OCI-LY1 (cell line): ENCODE measurements around the gene DNMBP.

ENCODE experiments used
- EZH2 ChIP-seq: fragments of 200-600 bp; sonication (generic), shearing (Covaris generic); IDR thresholded peaks from 2 replicates; pipeline ENCODE4 v1.8.0; 2017; ENCODE audit warnings: borderline replicate concordance, mixed run types, mild to moderate bottlenecking, antibody characterized with exemption, low read length, moderate library complexity, mixed read lengths
- TF ChIP-seq, protein P1 (sequence below): fragments of 200-600 bp; sonication (generic), shearing (Covaris generic); IDR thresholded peaks from 2 replicates; pipeline ENCODE4 v1.5.1; 2017; ENCODE audit warnings: mild to moderate bottlenecking, antibody characterized with exemption, low read length, moderate library complexity, mixed read lengths

GRCh38 chr10:100038561-100039071, 28.9 kb upstream of the DNMBP start:
- TF ChIP-seq, protein P1, sequence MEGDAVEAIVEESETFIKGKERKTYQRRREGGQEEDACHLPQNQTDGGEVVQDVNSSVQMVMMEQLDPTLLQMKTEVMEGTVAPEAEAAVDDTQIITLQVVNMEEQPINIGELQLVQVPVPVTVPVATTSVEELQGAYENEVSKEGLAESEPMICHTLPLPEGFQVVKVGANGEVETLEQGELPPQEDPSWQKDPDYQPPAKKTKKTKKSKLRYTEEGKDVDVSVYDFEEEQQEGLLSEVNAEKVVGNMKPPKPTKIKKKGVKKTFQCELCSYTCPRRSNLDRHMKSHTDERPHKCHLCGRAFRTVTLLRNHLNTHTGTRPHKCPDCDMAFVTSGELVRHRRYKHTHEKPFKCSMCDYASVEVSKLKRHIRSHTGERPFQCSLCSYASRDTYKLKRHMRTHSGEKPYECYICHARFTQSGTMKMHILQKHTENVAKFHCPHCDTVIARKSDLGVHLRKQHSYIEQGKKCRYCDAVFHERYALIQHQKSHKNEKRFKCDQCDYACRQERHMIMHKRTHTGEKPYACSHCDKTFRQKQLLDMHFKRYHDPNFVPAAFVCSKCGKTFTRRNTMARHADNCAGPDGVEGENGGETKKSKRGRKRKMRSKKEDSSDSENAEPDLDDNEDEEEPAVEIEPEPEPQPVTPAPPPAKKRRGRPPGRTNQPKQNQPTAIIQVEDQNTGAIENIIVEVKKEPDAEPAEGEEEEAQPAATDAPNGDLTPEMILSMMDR: no peak
- no peak for TF ChIP-seq EZH2
